Natural killer cell (primary cell): ENCODE data around the gene CYP2W1. TPM values are rescaled to one million over a fixed set of nuclear protein-coding genes. Genes with fewer than 3 reads are reported as not detected.

Experiments used
- ATAC-seq, 3 donors: fragments of 150-1000 bp in 2 of 3; fragments of 200-7000 bp in 1 of 3; cut with Tn5 transposase; 1 replicate in 1 of 3; 2 replicates in 2 of 3; pipeline ENCODE4 v1.10.0; 2021; ENCODE audit warnings: mild to moderate bottlenecking in 2 of 3, moderate library complexity in 2 of 3
- DNase-seq, 2 donors: peaks; one replicate each; pipeline versions ENCODE4 v3.0.0 to v3.0.0-alpha.2; 2013 to 2021; ENCODE audit warnings: mixed read lengths in 1 of 2
- H3K27ac ChIP-seq: one replicate; pipeline ENCODE4 v1.5.1; 2013; ENCODE audit warnings: mild to moderate bottlenecking, low read length
- H3K27me3 ChIP-seq: one replicate; pipeline ENCODE4 v1.6.1; 2013; ENCODE audit warnings: low read length; ENCODE audit not compliant: control insufficient read depth, insufficient read depth
- H3K36me3 ChIP-seq: one replicate; pipeline ENCODE4 v1.6.1; 2013; ENCODE audit warnings: low read length; ENCODE audit not compliant: control insufficient read depth, insufficient read depth
- H3K4me1 ChIP-seq: one replicate; pipeline ENCODE4 v1.6.1; 2013; ENCODE audit warnings: low read length; ENCODE audit not compliant: control insufficient read depth, insufficient read depth
- H3K4me3 ChIP-seq: one replicate; pipeline ENCODE4 v1.5.1; 2013; ENCODE audit warnings: low read length
- H3K9me3 ChIP-seq: one replicate; pipeline ENCODE4 v1.6.1; 2013; ENCODE audit warnings: low read length; ENCODE audit not compliant: control insufficient read depth, insufficient read depth
- H3K27ac Mint-ChIP-seq, 2 donors: one replicate each; pipeline ENCODE4 v1.8.0; 2022; ENCODE audit warnings: mild to moderate bottlenecking in 2 of 2, mixed read lengths in 2 of 2, moderate library complexity in 1 of 2
- H3K27me3 Mint-ChIP-seq, 2 donors: one replicate each; pipeline ENCODE4 v1.8.0; 2022; ENCODE audit warnings: low read depth in 2 of 2, mixed read lengths in 2 of 2
- H3K36me3 Mint-ChIP-seq: one replicate; pipeline ENCODE4 v1.8.0; 2022; ENCODE audit warnings: mixed read lengths
- H3K4me1 Mint-ChIP-seq, 2 donors: one replicate each; pipeline ENCODE4 v1.8.0; 2022; ENCODE audit warnings: mixed read lengths in 2 of 2
- H3K4me3 Mint-ChIP-seq: one replicate; pipeline ENCODE4 v1.8.0; 2022; ENCODE audit warnings: mild to moderate bottlenecking, moderate library complexity, mixed read lengths
- H3K9me3 Mint-ChIP-seq, 2 donors: one replicate each; pipeline ENCODE4 v1.8.0; 2022; ENCODE audit warnings: mixed read lengths in 2 of 2
- CTCF ChIP-seq: fragments of 200-600 bp; IDR thresholded peaks from one replicate; pipeline ENCODE4 v1.8.0; 2022; ENCODE audit warnings: antibody characterized with exemption
- WGBS: methylation state at CpG from one replicate; pipeline ENCODE4 v1.1.7; 2013; ENCODE audit warnings: missing lambda C conversion rate; ENCODE audit not compliant: insufficient coverage; 5-methylcytosine and 5-hydroxymethylcytosine counted together
- intact Hi-C: fragments of 100-400 bp; cut with micrococcal nuclease; formaldehyde crosslinking; loops from one replicate; pipeline ENCODE4 v1.14.2; 2022
- total RNA-seq, 4 donors: library from RNA; stranded (reverse); fragments of 120-200 nt in 1 of 4; gene quantifications; one replicate each; pipeline versions ENCODE4 v1.2.3 to v1.2.4, GENCODE V29; 2013 to 2022

Gene CYP2W1
- total RNA-seq, 3 donors from 2014 or later (not counting 1 experiment from before 2014, with no cell fraction given) = not detected

- peaks cover 2% of the 10 kb centered on the region for H3K36me3 ChIP-seq
- WGBS = 93% methylated on average over 11 of the region's 11 CpGs
- peaks cover 28% of the 10 kb centered on the region for H3K4me1 ChIP-seq
- no peak overlapping the region for H3K4me3 Mint-ChIP-seq
- no peaks in the 10 kb centered on the region for H3K27me3 ChIP-seq
- H3K27me3 Mint-ChIP-seq = no peaks in the 10 kb centered on the region
- H3K27ac ChIP-seq = no peak overlapping the region
- intact Hi-C loops = no loop called here
- H3K4me1 Mint-ChIP-seq = peaks cover 24 to 34% of the 10 kb centered on the region in 2 donors
- H3K4me3 ChIP-seq = no peak overlapping the region
- H3K36me3 Mint-ChIP-seq = no peaks in the 10 kb centered on the region
- H3K27ac Mint-ChIP-seq = no peak overlapping the region
- DNase-seq = no peak
- H3K9me3 ChIP-seq = peaks cover 14% of the 10 kb centered on the region
- H3K9me3 Mint-ChIP-seq = peaks cover 6% of the 10 kb centered on the region in 2 donors
- ATAC-seq = no peak
- no peak for TF ChIP-seq CTCF
Observed at GRCh38 chr7:1013581-1013980, 30.6 kb downstream of the CYP2W1 start.

DNA sequence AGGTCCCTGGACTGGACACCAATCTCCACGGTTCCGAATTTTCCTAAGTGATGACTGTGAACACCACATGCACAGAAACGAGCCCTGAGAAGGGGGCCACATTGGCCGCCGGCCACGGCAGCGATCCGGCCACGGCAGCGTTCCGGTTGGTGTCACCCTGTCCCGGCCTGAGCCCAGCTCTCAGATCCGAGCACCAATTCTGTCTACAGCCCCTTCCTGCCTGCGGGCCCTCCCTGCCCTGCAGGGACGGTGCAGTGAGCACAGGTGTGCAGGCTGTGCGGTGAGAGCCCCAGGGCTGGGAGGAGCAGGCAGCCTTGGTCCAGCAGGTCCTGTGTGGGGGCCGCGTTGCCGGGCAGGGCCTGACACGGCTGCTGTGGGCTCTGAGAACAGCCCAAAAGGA is 31.7 kb downstream of the CYP2W1 start:
- DNase-seq = no peak
- no peaks in the 10 kb centered on the region for H3K36me3 Mint-ChIP-seq
- no peak for ATAC-seq
- no peak overlapping the region for H3K27ac ChIP-seq
- H3K9me3 ChIP-seq = peaks cover 14% of the 10 kb centered on the region
- H3K27me3 Mint-ChIP-seq = no peaks in the 10 kb centered on the region
- H3K36me3 ChIP-seq = peaks cover 2% of the 10 kb centered on the region
- no peaks in the 10 kb centered on the region for H3K27me3 ChIP-seq
- peaks cover 27% of the 10 kb centered on the region for H3K4me1 ChIP-seq
- intact Hi-C loops = no loop called here
- no peak overlapping the region for H3K4me3 ChIP-seq
- 95% methylated on average over 20 of the region's 20 CpGs for WGBS
- H3K27ac Mint-ChIP-seq = no peak overlapping the region
- TF ChIP-seq CTCF = no peak
- H3K9me3 Mint-ChIP-seq = peaks cover 6% of the 10 kb centered on the region in 2 donors
- no peak overlapping the region for H3K4me3 Mint-ChIP-seq
- H3K4me1 Mint-ChIP-seq = peaks cover 24 to 30% of the 10 kb centered on the region in 2 donors

DNA sequence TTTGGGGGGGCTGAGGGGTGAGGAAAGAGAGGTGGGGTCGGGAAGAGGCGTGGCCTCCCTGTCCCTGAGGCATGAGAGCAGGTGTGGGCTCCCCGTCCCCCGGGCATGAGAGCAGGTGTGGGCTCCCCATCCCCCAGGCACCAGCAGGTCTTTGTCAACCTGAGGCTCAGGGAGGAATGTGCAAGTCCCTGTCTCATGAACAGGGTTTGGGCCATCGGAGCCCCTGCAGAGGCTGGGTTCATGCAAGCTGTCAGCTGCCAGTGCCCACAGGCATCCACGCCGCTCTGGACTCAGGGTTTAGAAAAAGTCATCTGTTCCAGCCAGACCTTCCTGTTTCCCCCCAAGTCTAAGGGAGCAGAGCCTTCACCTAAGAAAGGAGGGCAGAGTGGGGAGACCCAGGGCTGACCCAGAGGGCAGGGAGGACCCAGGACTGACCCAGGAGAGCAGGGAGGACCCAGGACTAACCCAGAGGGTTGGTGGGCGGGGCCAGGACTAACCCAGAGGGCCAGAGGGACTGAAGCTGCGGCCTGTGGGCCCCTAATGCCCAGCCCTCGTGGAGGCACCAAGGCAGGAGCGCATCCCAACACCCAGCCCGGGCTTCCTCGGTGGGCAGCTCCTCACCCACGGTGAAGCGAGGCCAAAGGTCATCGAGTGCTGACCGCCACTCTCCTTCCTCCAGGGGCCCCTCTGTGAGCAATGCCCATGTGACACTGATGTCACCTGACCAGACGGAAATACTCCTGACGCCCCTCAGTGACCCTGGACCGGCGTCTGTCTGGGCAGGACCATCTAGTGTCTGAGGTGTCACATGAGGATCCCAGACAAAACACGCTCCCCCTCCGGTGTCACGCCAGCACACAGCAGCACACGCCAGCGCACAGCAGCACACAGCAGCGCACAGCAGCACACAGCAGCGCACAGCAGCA is 32.5 kb downstream of the CYP2W1 start:
- Mint-ChIP-seq H3K27ac (no peak overlapping the region), H3K27me3 (no peaks in the 10 kb centered on the region), H3K36me3 (no peaks in the 10 kb centered on the region), H3K4me3 (no peak overlapping the region), H3K4me1 (peaks cover 22 to 24% of the 10 kb centered on the region in 2 donors), H3K9me3 (peaks cover 6% of the 10 kb centered on the region in 2 donors)
- Histone ChIP-seq H3K36me3 (peaks cover 2% of the 10 kb centered on the region), H3K4me1 (peaks cover 20% of the 10 kb centered on the region), H3K4me3 (no peak overlapping the region), H3K27me3 (no peaks in the 10 kb centered on the region), H3K27ac (no peak overlapping the region), H3K9me3 (peaks cover 15% of the 10 kb centered on the region)
- no peak for TF ChIP-seq CTCF
- 86% methylated on average over 28 of the region's 28 CpGs for WGBS
- intact Hi-C loops = no loop called here
- ATAC-seq (no peak), DNase-seq (no peak)
